Suprapubic skin (tissue), 4 donors: ENCODE data around the gene PARVA. TPM values are rescaled to one million over a fixed set of nuclear protein-coding genes. Genes with fewer than 3 reads are reported as not detected.

Experiments
- DNase-seq, 2 donors: peaks; one replicate each; pipeline ENCODE4 v3.0.0-alpha.2; 2019; ENCODE audit warnings: low spot score in 2 of 2
- H3K27ac ChIP-seq: fragments of 200-600 bp; sonication (generic); one replicate; pipeline ENCODE4 v1.5.1; 2019
- H3K27me3 ChIP-seq: fragments of 200-600 bp; sonication (generic); one replicate; pipeline ENCODE4 v1.5.1; 2019
- H3K36me3 ChIP-seq: fragments of 200-600 bp; sonication (generic); one replicate; pipeline ENCODE4 v1.5.1; 2019
- H3K4me1 ChIP-seq: fragments of 200-600 bp; sonication (generic); one replicate; pipeline ENCODE4 v1.5.1; 2019
- H3K4me3 ChIP-seq: fragments of 200-600 bp; sonication (generic); one replicate; pipeline ENCODE4 v1.5.1; 2019; ENCODE audit warnings: mild to moderate bottlenecking
- H3K9me3 ChIP-seq: fragments of 200-600 bp; sonication (generic); one replicate; pipeline ENCODE4 v1.5.1; 2019
- EP300 ChIP-seq: sonication (generic); formaldehyde crosslinking; IDR thresholded peaks from one replicate; pipeline ENCODE4 v1.6.1; 2017; ENCODE audit warnings: antibody characterized with exemption
- POLR2A ChIP-seq, 2 donors: fragments of 450-650 bp; IDR thresholded peaks; one replicate each; pipeline ENCODE4 v1.6.1; 2017; ENCODE audit warnings: antibody characterized with exemption in 2 of 2, mild to moderate bottlenecking in 2 of 2, moderate library complexity in 2 of 2
- POLR2AphosphoS5 ChIP-seq, 3 donors: sonication (generic); formaldehyde crosslinking; IDR thresholded peaks; one replicate each; pipeline ENCODE4 v1.6.1; 2017; ENCODE audit warnings: antibody characterized with exemption in 3 of 3
- WGBS: methylation state at CpG from one replicate; pipeline ENCODE4 v1.1.5; 2018; 5-methylcytosine and 5-hydroxymethylcytosine counted together
- total RNA-seq, 4 donors: library from RNA; depleted of rRNA; stranded (reverse); fragments of >200 nt; gene quantifications; one replicate each; pipeline ENCODE4 v1.1.0, GENCODE V29; 2016
- TF ChIP-seq, protein P1 (sequence below), 2 donors: fragments of 200-600 bp in 1 of 2; fragments of 450-650 bp in 1 of 2; sonication (generic) in 1 of 2; IDR thresholded peaks; one replicate each; pipeline ENCODE4 v1.5.1; 2016 to 2019; ENCODE audit warnings: antibody characterized with exemption in 2 of 2, mild to moderate bottlenecking in 1 of 2, moderate library complexity in 1 of 2

The PARVA gene
- total RNA-seq, 4 donors from 2014 or later: 16.7 to 26.2 (median 21.4) TPM

DNA sequence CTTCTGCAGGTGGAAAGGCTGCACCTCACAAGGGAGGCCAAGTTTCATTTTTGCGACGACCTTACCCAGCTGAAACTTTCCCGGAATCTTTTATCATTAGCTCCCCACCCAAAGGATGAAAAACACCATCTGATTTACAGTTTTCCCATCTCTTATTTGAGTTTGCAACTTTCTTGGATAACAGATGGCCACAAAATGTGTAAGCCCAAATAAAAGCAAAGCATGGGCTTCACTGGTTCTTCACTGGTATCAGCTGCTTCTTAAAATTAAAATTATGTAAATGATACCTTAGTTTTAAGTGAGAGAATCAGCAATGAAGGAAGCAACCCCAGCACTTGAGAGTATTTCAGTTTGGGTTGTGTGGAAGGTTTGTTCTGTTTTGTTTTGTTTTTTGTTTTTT, 55.8 kb downstream of the PARVA start:
- Histone ChIP-seq H3K9me3 (no peaks in the 10 kb centered on the region), H3K27me3 (no peaks in the 10 kb centered on the region), H3K36me3 (no peaks in the 10 kb centered on the region), H3K27ac (peak overlapping the region; percentile 56), H3K4me3 (no peak overlapping the region), H3K4me1 (peaks cover 45% of the 10 kb centered on the region)
- TF ChIP-seq EP300 (no peak), POLR2A (IDR thresholded peaks at IDR 0.05) (no peak), POLR2AphosphoS5 (IDR thresholded peaks at IDR 0.05) (no peak)
- TF ChIP-seq, protein P1, sequence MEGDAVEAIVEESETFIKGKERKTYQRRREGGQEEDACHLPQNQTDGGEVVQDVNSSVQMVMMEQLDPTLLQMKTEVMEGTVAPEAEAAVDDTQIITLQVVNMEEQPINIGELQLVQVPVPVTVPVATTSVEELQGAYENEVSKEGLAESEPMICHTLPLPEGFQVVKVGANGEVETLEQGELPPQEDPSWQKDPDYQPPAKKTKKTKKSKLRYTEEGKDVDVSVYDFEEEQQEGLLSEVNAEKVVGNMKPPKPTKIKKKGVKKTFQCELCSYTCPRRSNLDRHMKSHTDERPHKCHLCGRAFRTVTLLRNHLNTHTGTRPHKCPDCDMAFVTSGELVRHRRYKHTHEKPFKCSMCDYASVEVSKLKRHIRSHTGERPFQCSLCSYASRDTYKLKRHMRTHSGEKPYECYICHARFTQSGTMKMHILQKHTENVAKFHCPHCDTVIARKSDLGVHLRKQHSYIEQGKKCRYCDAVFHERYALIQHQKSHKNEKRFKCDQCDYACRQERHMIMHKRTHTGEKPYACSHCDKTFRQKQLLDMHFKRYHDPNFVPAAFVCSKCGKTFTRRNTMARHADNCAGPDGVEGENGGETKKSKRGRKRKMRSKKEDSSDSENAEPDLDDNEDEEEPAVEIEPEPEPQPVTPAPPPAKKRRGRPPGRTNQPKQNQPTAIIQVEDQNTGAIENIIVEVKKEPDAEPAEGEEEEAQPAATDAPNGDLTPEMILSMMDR (IDR thresholded peaks at IDR 0.05): no peak
- WGBS: 54% methylated on average over 3 of the region's 3 CpGs
- no peak for DNase-seq

DNA sequence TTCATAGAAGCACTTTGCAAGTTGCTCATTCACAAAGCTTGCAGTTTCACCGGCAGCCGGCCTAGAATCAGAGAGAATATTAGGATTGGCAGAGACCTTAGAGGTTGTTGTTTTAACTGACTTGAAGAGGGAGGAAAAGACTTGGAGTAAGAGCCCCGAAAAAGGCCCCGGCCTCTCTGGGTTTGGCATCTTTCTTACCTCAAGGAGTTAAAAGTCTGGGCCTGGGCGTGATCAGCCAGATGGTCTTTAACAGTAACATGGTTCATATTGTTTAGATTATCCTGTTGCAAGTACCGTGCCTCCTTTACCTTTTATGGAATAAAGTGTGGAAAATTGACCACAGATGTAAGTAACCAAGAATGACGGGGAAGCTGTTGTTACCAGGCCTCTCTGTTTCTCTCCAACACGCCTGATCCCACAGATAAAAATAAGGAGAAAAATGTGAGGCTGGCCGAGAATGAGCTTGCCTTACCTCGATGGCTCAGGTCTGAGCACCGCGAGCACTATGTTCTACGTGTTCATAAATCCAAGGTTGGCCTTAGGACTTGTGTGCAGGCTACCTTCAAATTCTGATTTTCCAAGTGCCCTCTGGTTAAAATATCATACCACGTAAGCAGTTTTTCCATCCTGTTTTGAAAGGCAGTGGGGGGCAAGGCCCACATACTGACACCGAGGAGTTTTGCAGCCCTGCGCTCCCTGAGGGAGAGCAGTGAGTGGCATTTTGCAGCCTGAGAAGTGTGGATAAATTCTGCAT, 56.4 kb downstream of the PARVA start:
- Histone ChIP-seq H3K9me3 (no peaks in the 10 kb centered on the region), H3K27me3 (no peaks in the 10 kb centered on the region), H3K36me3 (no peaks in the 10 kb centered on the region), H3K4me1 (peaks cover 45% of the 10 kb centered on the region), H3K4me3 (no peak overlapping the region), H3K27ac (peak overlapping the region; percentile 56)
- TF ChIP-seq POLR2A (IDR thresholded peaks at IDR 0.05) (no peak), POLR2AphosphoS5 (IDR thresholded peaks at IDR 0.05) (no peak), EP300 (peak; percentile 22)
- TF ChIP-seq, protein P1 (IDR thresholded peaks at IDR 0.05): no peak
- 62% methylated on average over 16 of the region's 16 CpGs for WGBS
- DNase-seq: no peak

DNA sequence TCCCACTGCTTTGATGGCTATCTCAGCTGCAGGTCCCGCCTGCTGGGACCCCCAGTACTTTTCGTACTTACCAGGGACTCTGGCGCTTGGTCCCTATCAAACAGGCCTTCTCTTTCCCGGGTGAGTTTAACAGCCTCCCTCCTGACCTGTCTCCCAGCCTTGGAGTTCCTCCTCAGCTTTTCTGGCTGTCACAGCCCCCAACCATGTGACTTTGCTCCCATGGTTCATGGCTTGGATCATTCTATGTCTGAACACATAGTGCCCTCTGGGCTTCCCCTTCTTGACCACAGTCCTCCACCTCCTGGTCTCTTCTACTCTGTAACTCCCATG, 56.9 kb downstream of the PARVA start:
- DNase-seq: no peak
- H3K9me3 ChIP-seq: no peaks in the 10 kb centered on the region
- H3K27me3 ChIP-seq: no peaks in the 10 kb centered on the region
- peaks cover 45% of the 10 kb centered on the region for H3K4me1 ChIP-seq
- peak overlapping the region; percentile 56 for H3K27ac ChIP-seq
- H3K4me3 ChIP-seq: no peak overlapping the region
- H3K36me3 ChIP-seq: no peaks in the 10 kb centered on the region
- TF ChIP-seq EP300 (no peak), POLR2AphosphoS5 (IDR thresholded peaks at IDR 0.05) (no peak), POLR2A (IDR thresholded peaks at IDR 0.05) (no peak)
- TF ChIP-seq, protein P1 (IDR thresholded peaks at IDR 0.05): no peak
- 77% methylated on average over 4 of the region's 4 CpGs for WGBS

DNA sequence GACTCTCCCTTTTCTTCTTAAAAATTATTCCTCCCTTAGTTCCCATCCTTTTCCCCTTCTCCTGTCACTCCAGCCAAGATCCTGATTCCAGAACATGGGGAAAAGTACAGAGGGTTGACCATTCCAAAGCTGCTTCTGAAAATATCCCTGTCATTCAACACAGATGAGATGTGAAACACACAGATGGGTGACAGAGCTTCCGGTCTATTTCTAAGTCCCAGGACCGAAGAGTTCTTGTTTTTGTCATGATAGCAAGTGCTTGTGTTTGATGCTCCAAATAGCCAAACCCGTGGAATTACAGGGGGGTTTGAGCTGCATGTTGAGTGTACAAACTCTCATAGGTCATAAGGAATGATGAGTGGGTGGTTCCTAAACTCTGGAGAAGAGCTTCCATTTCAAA, 57.9 kb downstream of the PARVA start:
- no peaks in the 10 kb centered on the region for H3K9me3 ChIP-seq
- no peaks in the 10 kb centered on the region for H3K27me3 ChIP-seq
- TF ChIP-seq POLR2AphosphoS5 (IDR thresholded peaks at IDR 0.05): no peak
- no peak for TF ChIP-seq POLR2A (IDR thresholded peaks at IDR 0.05)
- TF ChIP-seq, protein P1 (IDR thresholded peaks at IDR 0.05): no peak
- TF ChIP-seq EP300: no peak
- H3K36me3 ChIP-seq: no peaks in the 10 kb centered on the region
- WGBS: 78% methylated on average over 3 of the region's 3 CpGs
- H3K4me1 ChIP-seq: peaks cover 38% of the 10 kb centered on the region
- no peak overlapping the region for H3K4me3 ChIP-seq
- DNase-seq: no peak
- H3K27ac ChIP-seq: no peak overlapping the region

DNA sequence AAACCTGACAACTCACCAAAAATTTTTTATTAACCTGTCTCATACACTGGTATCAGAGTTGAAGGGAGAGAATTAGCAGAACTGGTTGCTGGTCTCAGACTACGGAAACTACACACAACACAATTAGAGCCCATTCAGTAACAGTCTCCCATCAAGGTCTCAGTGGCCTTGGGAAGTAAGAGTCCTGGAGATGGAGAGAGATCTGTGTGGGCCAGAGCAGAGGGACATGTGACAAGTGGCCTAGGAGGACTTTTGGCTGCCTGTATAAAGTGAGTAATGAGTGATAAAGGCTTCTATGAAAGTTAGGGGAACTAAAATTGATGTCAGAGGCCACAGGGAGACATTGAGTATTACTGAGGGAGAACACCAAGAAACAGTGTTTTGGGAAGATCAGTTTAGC, 58.9 kb downstream of the PARVA start:
- H3K27me3 ChIP-seq: no peaks in the 10 kb centered on the region
- H3K27ac ChIP-seq: no peak overlapping the region
- TF ChIP-seq, protein P1 (IDR thresholded peaks at IDR 0.05): no peak
- TF ChIP-seq EP300: no peak
- TF ChIP-seq POLR2A (IDR thresholded peaks at IDR 0.05): no peak
- TF ChIP-seq POLR2AphosphoS5 (IDR thresholded peaks at IDR 0.05): no peak
- 95% methylated on average over 1 of the region's 1 CpG for WGBS
- no peak for DNase-seq
- peaks cover 29% of the 10 kb centered on the region for H3K4me1 ChIP-seq
- H3K4me3 ChIP-seq: no peak overlapping the region
- H3K9me3 ChIP-seq: no peaks in the 10 kb centered on the region
- H3K36me3 ChIP-seq: no peaks in the 10 kb centered on the region
